ENCODE data around the gene NME9.
"Not testable (repeated sequence)": the region's sequence is repeated elsewhere in the genome, so short reads cannot be mapped to it uniquely, and the experiment has no call there.

Gene NME9

GRCh38 chr3:138329127-138329983, at the start of gene NME9:
Gene NME9, minus strand, starts transcription at chr3:138329851. Its CDS starts 516 bp downstream, at chr3:138329335.
- DNase-seq (ENCODE audit: low spot score) = peak; percentile 91

GRCh38 chr3:138378990-138379389, 49.3 kb upstream of the NME9 start:
- DNase-seq (ENCODE audit: low spot score) = no peak

- no peak for DNase-seq (ENCODE audit: low spot score)
These were observed 48.7 kb upstream of the NME9 start for GRCh38 chr3:138378331-138378730.

DNA sequence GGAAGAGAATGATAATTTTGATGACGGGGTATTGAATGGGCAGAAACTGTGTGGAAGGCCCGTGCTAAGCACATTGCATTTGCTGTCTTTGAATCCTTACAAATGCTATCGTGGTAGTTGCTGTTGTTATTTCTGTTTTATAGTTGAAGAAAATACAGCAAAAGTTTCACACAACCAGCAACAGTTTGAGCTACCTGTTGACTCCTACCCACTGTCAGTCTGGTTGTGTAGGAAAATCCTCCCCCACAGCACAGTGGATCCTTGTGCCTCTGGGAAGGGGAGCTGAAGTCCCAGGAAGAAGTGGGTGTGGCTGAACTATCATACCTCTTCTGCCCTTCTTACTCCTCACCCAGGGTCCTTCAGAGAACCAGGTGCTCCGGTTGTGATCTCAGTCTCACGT, 48.2 kb upstream of the NME9 start:
- no peak for DNase-seq (ENCODE audit: low spot score)

GRCh38 chr3:138377212-138377611, 47.6 kb upstream of the NME9 start:
- not testable (repeated sequence) for DNase-seq (ENCODE audit: low spot score)

DNA sequence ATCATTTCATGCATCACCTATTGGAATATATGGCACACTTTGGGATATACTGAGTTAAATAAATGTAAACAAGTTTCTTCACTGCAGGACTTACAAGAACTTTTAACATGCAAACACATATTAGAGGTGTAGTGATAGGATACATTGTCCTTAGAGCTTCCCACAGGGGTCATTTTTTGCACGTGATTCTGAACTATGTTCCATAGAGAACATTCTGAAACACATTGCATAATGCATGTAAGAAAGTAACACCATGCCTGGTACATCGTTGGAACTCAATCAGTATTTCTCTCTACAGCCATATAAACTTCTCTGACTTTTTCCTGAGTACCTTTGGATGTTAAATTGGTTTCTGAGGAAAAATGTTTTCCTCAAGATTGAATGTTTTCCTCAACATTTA, 47.0 kb upstream of the NME9 start:
- no peak for DNase-seq (ENCODE audit: low spot score)

- no peak for DNase-seq (ENCODE audit: low spot score)
These were observed 45.8 kb upstream of the NME9 start for GRCh38 chr3:138375447-138375846.

GRCh38 chr3:138374573-138375134, 45.0 kb upstream of the NME9 start:
- no peak for DNase-seq (ENCODE audit: low spot score)

GRCh38 chr3:138373736-138374094, 44.1 kb upstream of the NME9 start:
- DNase-seq (ENCODE audit: low spot score) = no peak

GRCh38 chr3:138373087-138373735, 43.6 kb upstream of the NME9 start:
- no peak for DNase-seq (ENCODE audit: low spot score)

DNA sequence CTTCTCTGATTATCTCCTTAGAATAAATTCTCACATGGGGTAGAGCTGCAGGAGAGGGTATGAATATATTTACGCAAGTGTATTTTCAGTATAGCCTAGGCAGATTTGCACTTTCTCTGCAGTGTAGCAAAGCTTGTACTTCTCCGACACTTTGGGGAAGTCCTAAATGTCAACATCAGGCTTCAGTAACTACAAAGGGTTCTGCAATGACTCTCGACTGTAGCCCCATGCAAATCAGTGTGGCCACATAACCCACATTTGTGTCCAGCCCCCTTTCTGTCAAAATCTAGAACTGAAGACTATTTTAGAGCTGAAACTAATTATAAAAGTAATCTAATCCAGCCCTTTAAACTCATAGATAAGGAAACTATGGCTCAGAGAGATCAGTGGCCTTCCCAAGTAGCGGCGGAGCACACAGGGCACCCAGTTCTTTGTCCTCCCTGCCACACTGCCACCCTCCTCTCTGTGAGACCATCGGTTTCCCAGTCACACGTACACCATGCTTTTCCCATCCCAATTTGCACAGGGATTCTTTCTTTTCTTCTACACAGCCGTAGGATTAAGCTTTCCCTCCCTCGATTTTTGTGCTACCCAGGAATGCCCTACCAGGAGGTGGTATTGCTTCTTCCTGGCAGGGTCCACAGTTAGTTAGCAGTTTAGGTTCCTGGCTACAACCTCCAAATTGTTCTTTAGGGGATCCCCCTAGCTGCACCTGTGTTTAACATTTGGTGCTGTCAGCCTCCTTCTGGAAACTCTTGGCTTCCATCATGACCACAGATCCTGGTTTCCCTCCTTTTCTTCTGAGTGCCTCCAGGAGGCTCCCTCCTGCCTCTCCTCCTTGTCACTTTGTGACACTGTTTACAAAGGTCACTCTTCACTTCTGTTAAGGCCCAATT, 41.7 kb upstream of the NME9 start:
- DNase-seq (ENCODE audit: low spot score) = no peak

GRCh38 chr3:138370321-138370720, 40.7 kb upstream of the NME9 start:
- no peak for DNase-seq (ENCODE audit: low spot score)

DNA sequence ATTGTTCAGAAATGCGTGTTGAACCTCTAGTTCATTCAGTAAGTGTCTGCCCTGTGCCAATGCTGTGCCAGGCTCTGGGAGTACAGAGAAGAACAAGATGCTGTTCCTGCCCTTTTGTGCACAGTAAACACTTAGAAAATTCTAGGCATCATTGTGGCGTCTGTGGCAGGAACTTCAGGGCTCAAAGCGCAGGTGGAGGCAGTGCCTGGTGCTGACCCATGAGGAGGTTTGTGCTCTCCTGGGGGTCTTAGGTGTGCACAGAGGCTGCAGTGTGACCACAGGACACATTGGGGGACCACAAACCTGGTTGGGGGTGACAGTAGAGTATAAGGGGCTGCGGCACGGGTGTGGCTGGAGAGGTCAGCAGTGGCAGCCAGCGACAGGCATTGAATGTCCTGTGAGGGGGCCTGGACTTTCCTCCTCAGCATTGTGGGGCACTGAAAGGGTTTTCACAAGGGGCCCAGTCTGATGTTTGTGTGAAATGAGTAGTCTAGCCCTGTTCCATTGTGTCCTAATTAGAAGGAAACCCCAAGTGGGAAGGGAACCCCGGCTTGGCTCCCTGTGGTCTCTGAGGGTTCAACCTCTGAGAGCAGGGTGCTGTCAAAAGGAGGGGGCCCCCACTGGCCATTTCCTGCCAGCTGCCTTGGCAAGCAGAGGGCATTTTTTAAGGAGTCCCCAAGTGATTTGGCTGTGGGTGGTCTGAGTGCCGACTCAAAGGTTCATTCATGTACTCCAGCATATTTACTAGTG, 39.7 kb upstream of the NME9 start:
- DNase-seq (ENCODE audit: low spot score) = no peak

DNA sequence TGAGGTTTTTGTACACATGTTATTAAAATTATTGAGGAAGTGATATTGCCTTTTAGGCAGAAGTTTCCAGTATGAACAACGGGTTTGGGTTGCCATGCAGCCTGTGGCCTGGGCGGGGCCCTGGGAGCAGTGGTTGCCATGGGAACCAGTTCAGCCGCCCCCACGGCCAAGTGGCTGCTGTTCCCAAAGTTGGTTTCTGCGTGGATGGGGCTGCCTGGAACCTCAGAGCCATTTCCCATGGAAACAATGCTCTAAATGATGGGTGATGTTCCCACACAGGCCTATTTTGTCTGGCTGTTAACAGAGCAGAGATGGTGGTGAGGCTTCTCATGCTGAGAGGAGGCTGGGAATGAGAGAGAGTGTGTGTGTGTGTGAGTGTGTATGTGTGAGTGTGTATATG, 38.3 kb upstream of the NME9 start:
- peak; percentile 91 for DNase-seq (ENCODE audit: low spot score)

- DNase-seq (ENCODE audit: low spot score) = no peak
These were observed 37.7 kb upstream of the NME9 start for GRCh38 chr3:138367326-138367850.

DNA sequence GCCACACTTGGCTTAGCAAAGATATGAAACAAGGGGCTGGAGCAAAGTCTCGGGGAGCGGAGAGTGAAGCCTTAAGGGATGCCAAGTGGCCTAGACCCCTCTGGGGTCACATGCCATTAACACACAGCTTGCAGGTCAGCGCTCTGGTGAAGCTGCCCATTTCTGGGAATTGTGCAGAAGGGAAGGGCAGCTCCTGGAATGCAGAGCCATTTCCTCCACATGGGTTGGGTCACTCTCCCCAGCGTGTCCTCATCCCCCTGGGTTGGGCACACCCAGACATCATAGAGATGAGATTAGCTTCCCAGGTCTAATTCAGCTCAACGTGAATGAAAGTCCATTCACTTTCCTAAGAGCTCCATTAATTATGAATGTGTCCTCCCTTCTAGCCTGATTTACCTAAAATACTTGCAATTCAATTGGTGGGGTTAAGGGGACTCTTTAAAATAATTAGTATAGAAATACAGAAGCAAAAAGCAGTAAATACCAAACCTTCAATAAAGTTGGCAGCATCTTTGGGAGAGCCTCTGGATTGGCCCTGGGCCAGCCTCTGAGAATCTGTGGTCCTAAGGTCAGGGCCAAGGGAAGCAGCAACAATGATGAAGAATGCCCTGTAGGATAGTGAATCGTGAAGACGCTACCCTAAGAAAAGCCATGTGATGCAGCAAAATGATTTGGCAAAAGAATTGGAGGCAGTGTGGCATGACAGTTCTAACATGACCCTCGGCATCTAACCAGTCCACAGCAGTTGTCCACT, 36.5 kb upstream of the NME9 start:
- DNase-seq (ENCODE audit: low spot score) = no peak

- no peak for DNase-seq (ENCODE audit: low spot score)
These were observed 35.6 kb upstream of the NME9 start for GRCh38 chr3:138365253-138365555.

DNA sequence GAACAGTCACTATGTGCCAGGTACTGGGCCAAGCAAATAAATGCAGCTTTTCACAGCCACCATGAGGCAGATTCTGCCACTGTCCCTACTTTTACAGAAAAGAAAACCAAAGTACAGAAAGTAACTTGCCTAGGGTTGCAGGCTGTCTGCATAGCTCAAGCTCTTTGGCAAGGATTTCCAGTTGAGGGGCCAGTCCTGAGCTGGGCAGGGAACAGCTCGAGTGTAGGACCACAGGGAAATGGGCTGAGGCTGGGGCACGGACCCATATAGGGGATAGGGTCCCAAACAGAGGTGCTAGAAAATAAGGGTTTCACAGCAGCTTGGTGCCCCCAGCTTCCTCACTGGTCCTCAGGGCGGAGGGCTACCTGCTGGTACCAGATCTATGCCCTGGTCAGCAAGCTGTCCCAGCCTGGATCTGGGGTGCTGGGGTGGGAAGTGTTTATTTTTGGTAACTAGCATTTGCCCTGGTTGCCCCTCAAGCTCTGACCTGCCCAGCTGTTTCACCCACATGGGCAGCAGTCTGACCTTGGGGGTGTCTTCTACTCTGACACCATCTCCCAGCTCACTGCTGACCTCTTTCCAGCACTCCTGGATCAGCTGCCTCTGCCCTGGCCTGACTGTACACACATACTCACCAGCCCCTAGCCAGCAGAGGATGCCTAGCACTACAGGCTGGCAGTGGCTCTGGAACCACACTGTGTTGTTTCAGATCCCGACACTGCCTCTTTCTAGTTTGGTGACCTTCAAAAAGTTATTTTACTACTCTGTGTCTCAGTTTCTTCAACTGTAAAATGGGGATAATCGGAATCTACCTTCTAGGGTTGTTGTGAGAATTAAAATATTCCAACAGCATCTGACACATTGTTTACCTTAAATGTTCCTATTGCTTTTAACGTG, 35.0 kb upstream of the NME9 start:
- DNase-seq (ENCODE audit: low spot score) = no peak

- no peak for DNase-seq (ENCODE audit: low spot score)
These were observed 33.7 kb upstream of the NME9 start for GRCh38 chr3:138363322-138363721.

GRCh38 chr3:138362538-138362937, 32.9 kb upstream of the NME9 start:
- no peak for DNase-seq (ENCODE audit: low spot score)

Data from AG20443 (cell line).